Cardiac muscle cell (in vitro differentiated cells and primary cell): Measurements from ENCODE around the gene HMGN4. TPM values are rescaled to one million over a fixed set of nuclear protein-coding genes. Genes with fewer than 3 reads are reported as not detected.

Source experiments
- DNase-seq, 2 donors: peaks; one replicate each; pipeline versions ENCODE4 v3.0.0 to v3.0.0-alpha.2; 2010 to 2017; ENCODE audit warnings: low read depth in 1 of 2, low spot score in 1 of 2
- H3K27ac ChIP-seq: fragments of 200-600 bp; sonication (generic); 2 replicates; pipeline ENCODE4 v1.5.1; 2016
- H3K27me3 ChIP-seq: fragments of 200-600 bp; sonication (generic); 2 replicates; pipeline ENCODE4 v1.6.0; 2016; ENCODE audit warnings: control low read depth
- H3K36me3 ChIP-seq: fragments of 200-600 bp; sonication (generic); 2 replicates; pipeline ENCODE4 v1.5.1; 2016; ENCODE audit warnings: control low read depth
- H3K4me1 ChIP-seq: fragments of 200-600 bp; sonication (generic); 2 replicates; pipeline ENCODE4 v1.8.1; 2017; ENCODE audit warnings: low read depth, mild to moderate bottlenecking, mixed run types
- H3K4me3 ChIP-seq: fragments of 200-600 bp; sonication (generic); 2 replicates; pipeline ENCODE4 v1.5.1; 2016; ENCODE audit warnings: mild to moderate bottlenecking
- H3K9me3 ChIP-seq: fragments of 200-600 bp; sonication (generic); 2 replicates; pipeline ENCODE4 v1.5.1; 2017; ENCODE audit warnings: low read depth, mild to moderate bottlenecking, control low read depth
- polyA plus RNA-seq: library from polyadenylated mRNA; unstranded; fragments of >200 nt; fragmentation: Nextera tagmentation; extraction: Ambion mirVana; gene quantifications from 2 replicates; pipeline ENCODE4 v1.2.1, GENCODE V29; 2016
- total RNA-seq: library from RNA; depleted of rRNA; stranded (reverse); fragments of >200 nt; gene quantifications from 2 replicates; pipeline ENCODE4 v1.2.3, GENCODE V29; 2016
- TF ChIP-seq, protein P1 (sequence below): IDR thresholded peaks from 2 replicates; pipeline ENCODE4 v1.5.1; 2012; ENCODE audit warnings: low read depth, mild to moderate bottlenecking, low read length

The HMGN4 gene
- 56.6 and 57.1 TPM in 2 replicates for total RNA-seq
- 54.7 and 62.4 TPM in 2 replicates for polyA plus RNA-seq

DNA sequence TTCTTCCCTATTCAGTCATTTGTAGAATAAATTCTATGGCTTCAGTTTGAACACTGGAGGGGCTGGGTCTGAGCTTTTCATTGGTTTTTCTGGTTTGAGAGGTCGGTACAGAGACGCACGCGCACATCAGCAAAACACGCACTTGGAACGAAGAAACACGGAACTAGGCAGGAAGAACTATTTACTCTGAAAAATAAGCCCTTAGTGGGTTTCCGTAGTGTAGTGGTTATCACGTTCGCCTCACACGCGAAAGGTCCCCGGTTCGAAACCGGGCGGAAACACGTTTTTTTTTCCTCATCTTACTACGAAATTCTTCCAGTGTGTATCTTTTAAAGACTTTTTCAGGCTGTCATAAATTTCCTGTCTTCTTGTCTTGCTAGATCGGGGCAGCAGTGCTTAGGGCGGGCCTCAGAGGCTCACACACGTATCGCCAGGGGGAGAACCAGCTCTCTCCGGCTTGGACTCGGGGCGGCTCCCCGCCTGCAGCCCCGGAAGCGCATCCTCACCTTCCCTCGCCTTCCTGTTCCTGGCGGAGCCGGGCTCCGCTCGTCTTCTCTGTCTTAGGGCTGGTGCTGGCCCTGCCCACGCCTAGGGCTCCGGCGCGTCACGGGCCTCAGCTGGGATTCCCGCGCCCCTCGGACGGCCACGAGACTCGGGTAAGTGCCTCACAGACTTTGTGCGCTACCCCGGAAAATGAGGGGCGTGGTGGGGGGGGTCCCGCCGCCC lies at the start of gene HMGN4:
HMGN4 (plus strand) TSS at position 521 of the 726 bp plus-strand sequence. CDS start 6,841 bp downstream, outside the sequence.
- H3K9me3 ChIP-seq = no peaks in the 10 kb centered on the region
- DNase-seq = peak; percentile 83 to 92
- H3K27ac ChIP-seq = peak within 1 kb of the TSS; percentile 79
- no peaks in the 10 kb centered on the region for H3K36me3 ChIP-seq
- peak within 1 kb of the TSS; percentile 87 for H3K4me3 ChIP-seq
- H3K4me1 ChIP-seq = peaks cover 12% of the 10 kb centered on the region
- TF ChIP-seq, protein P1, sequence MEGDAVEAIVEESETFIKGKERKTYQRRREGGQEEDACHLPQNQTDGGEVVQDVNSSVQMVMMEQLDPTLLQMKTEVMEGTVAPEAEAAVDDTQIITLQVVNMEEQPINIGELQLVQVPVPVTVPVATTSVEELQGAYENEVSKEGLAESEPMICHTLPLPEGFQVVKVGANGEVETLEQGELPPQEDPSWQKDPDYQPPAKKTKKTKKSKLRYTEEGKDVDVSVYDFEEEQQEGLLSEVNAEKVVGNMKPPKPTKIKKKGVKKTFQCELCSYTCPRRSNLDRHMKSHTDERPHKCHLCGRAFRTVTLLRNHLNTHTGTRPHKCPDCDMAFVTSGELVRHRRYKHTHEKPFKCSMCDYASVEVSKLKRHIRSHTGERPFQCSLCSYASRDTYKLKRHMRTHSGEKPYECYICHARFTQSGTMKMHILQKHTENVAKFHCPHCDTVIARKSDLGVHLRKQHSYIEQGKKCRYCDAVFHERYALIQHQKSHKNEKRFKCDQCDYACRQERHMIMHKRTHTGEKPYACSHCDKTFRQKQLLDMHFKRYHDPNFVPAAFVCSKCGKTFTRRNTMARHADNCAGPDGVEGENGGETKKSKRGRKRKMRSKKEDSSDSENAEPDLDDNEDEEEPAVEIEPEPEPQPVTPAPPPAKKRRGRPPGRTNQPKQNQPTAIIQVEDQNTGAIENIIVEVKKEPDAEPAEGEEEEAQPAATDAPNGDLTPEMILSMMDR = peak; percentile 12
- H3K27me3 ChIP-seq = no peaks in the 10 kb centered on the region

DNA sequence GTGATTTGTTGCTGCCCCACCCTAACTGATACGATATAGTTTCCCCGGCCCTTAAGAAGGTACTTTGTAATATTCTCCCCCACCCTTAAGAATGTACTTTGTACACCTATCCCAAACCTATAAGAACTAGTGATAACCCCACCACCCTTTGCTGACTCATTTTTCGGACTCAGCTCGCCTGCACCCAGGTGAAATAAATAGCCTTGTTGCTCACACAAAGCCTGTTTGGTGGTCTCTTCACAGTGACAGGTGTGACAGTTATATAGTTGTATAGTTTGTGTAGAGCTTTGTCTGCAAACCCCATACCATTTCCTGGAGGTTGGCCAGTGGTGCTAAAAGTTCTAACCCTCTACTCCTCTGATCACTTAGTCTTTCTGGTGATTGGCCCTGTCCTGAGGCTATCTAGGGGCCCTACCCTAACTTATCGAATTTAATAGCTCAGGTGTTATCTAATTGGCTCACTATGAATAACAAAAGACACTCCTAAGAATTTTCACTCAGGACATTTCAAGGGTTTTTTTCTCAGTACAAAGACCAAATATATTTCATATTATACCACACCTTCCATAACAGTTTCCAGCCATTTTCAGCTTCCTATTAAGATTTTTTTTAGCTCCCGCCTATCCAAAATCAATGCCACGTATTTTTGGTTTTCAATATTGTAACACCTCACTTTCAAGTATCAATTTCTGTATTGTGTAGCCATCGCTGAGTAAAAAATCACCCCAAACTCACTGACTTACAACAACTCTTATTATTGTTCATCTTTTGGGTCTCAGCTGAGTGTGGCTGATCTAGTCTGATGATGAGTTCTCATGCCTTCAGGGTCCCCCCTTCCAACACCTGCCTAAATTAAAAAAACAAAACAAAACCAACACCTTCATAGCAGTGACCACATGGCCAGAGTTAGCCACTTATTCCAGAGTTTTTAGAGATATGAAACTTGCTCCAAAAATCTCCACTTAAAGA lies 47.9 kb upstream of the HMGN4 start:
- Histone ChIP-seq H3K27me3 (no peaks in the 10 kb centered on the region), H3K36me3 (no peaks in the 10 kb centered on the region), H3K4me1 (no peaks in the 10 kb centered on the region), H3K4me3 (no peak overlapping the region), H3K27ac (no peak overlapping the region), H3K9me3 (no peaks in the 10 kb centered on the region)
- no peak for DNase-seq
- TF ChIP-seq, protein P1 = no peak

DNA sequence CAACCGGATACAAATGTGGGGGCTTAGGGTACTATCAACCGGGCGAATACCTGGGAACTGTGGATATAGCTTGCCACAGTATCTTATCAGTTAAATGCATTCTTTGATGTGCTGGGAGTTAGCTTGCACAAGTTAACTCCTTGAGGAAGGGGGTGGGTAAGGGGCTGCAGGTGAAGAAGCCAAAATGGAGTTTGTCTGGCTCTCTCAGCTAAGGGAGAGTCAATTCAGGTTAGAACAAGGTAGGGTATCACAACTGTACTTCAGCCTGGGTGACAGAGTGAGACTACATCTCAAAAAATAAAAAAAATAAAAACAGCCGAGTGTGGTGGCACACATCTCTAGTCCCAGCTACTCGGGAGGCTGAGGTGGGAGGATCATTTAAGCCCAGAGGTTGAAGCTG lies 46.6 kb upstream of the HMGN4 start:
- H3K27me3 ChIP-seq = no peaks in the 10 kb centered on the region
- no peak overlapping the region for H3K27ac ChIP-seq
- H3K9me3 ChIP-seq = no peaks in the 10 kb centered on the region
- H3K36me3 ChIP-seq = no peaks in the 10 kb centered on the region
- no peaks in the 10 kb centered on the region for H3K4me1 ChIP-seq
- no peak overlapping the region for H3K4me3 ChIP-seq
- TF ChIP-seq, protein P1 = no peak
- no peak for DNase-seq

DNA sequence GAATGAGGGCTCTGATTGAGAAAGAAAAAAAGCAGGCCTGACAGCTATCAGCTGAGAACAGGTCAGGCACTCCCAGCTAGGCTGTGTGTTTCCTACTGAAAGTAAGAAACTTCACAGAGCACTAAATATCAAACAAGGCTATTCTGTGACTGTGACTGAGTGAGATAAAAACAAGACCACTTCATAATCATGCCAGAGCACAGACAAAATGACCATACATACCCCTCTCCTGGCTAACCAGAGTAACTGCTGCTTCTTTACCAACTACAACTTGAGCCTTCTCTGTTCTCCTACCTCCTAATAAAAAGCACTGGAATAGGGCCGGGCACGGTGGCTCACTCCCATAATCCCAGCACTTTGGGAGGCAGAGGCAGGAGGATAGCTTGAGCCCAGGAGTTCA lies 44.9 kb upstream of the HMGN4 start:
- no peaks in the 10 kb centered on the region for H3K36me3 ChIP-seq
- H3K27ac ChIP-seq = no peak overlapping the region
- no peaks in the 10 kb centered on the region for H3K9me3 ChIP-seq
- peak; percentile 12 to 41 for DNase-seq
- no peak overlapping the region for H3K4me3 ChIP-seq
- TF ChIP-seq, protein P1 = peak; percentile 30
- no peaks in the 10 kb centered on the region for H3K4me1 ChIP-seq
- H3K27me3 ChIP-seq = no peaks in the 10 kb centered on the region

DNA sequence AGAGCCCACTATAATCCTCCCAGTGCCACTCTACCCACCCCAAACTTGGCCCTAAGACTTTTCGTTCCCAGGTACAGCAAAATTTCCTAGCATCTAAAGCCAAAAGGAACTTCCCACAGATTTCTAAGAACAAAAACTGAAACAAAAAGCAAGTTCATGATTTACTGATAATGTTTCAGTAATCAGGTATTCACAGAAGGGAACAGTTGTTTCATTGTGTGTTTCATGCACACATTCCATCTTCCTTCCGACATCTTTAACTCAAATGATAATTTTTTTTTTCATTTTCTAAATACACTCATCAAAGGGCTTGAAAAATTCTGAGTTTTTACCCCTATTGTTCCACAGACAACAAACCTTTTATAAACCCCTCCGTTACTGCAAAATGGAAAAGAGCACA lies 44.0 kb upstream of the HMGN4 start:
- Histone ChIP-seq H3K36me3 (no peaks in the 10 kb centered on the region), H3K27me3 (no peaks in the 10 kb centered on the region), H3K4me3 (no peak overlapping the region), H3K27ac (no peak overlapping the region), H3K4me1 (no peaks in the 10 kb centered on the region), H3K9me3 (no peaks in the 10 kb centered on the region)
- TF ChIP-seq, protein P1 = no peak
- no peak for DNase-seq
